GM08714 (cell line): ENCODE data around the gene CHD2.

ENCODE experiments used
- H3K4me3 ChIP-seq: fragments of 200-500 bp; sonication (Bioruptor generic); 2 replicates; pipeline ENCODE4 v1.5.1; 2014; ENCODE audit warnings: mild to moderate bottlenecking, low read length, inconsistent platforms
- ZNF274 ChIP-seq: IDR thresholded peaks from 2 replicates; pipeline ENCODE4 v1.6.1; 2012; ENCODE audit warnings: mild to moderate bottlenecking, low read depth, low read length

CHD2 gene

GRCh38 chr15:93007994-93008393 lies 107.9 kb downstream of the CHD2 start:
- TF ChIP-seq ZNF274, result no peak
- H3K4me3 ChIP-seq, result no peak overlapping the region

GRCh38 chr15:93012786-93013185 lies 112.7 kb downstream of the CHD2 start:
- TF ChIP-seq ZNF274, result no peak
- no peak overlapping the region for H3K4me3 ChIP-seq

- H3K4me3 ChIP-seq, result no peak overlapping the region
- TF ChIP-seq ZNF274, result no peak
Observed at GRCh38 chr15:93017526-93017925, 117.4 kb downstream of the CHD2 start.

- no peak overlapping the region for H3K4me3 ChIP-seq
- TF ChIP-seq ZNF274, result no peak
Observed at GRCh38 chr15:93018574-93018973, 118.5 kb downstream of the CHD2 start.

DNA sequence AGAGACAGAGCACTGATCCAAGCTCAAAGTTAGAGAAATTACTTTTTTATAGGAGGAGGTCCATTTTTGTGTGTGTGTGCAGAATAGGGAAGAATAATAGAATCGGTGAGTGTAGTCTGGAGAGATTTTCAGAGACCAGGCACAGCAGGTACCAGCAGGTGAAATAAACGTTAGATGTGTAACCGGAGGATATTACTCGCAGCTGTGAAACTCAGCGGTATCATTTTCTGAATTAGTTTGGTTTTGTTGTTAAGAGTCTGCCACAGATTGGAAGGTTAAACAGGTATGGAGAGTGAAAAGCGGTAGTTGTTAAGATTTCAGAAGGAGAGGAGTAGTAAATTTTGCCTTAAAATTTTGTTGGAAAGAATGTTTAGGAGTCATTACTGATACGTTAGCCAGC lies 119.0 kb downstream of the CHD2 start:
- H3K4me3 ChIP-seq, result no peak overlapping the region

GRCh38 chr15:93019971-93020370 lies 119.8 kb downstream of the CHD2 start:
- TF ChIP-seq ZNF274, result no peak
- H3K4me3 ChIP-seq, result no peak overlapping the region

More for the DNA sequence above, 119.0 kb downstream of the CHD2 start:
- TF ChIP-seq ZNF274, result no peak

GRCh38 chr15:93020976-93021772 lies 121.0 kb downstream of the CHD2 start:
- no peak overlapping the region for H3K4me3 ChIP-seq
- no peak for TF ChIP-seq ZNF274

DNA sequence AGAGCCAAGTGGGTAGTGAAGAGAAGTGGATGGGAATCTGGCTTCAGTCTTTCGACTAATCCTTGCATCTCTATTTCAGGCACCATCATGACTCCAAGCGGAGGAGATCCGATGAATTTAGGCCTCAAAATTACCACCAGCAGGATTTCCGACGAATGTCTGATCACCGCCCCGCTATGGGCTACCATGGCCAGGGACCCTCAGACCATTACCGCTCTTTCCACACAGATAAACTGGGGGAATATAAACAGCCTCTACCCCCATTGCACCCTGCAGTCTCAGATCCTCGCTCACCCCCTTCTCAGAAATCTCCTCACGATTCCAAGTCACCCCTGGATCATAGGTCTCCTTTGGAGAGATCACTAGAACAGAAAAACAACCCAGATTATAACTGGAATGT lies 124.2 kb downstream of the CHD2 start:
- TF ChIP-seq ZNF274, result no peak
- H3K4me3 ChIP-seq, result no peak overlapping the region

DNA sequence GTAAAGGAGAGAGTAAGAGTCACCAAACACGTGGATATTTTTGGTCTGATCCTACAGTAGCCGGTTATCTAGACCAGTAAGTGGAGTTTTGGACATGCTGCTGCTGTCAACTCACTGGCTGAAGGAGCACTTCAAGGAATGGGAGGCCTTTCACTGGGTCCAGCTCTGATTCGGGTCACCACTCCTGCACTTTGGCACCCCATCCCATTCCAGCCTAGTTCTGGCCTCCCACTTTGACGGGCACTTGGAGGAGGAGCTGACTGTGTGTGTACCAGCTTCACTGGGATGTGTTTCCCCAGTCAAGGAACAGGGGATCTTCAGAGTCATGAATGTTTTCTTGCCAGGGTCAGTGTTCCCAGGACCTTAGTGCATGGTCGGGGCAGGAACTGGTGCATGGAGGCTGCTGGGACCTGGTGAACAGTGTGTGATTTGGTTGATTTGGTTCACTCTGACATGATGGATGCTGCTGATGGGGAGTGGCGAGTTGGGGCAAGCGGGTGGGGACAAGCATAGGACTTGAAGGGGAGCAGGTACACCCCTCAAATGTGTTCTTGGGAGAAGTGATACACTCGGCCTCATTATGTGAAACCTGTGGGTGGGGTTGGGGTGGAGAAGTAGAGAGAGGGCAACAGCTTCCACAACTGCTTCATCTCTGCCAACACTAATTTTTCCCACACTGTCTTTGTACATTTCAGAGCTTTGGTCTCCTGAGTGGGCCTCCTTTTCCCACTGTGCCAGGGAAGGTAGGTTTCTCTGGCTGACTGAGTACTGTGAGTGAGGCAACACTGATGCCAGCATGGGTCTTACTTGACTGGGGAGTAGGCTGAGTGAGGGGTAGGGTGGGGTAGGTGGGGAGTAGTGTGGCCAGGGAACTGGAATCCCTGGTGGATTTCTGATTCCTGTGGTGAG lies 124.8 kb downstream of the CHD2 start:
- no peak overlapping the region for H3K4me3 ChIP-seq
- no peak for TF ChIP-seq ZNF274

GRCh38 chr15:93025625-93025982 lies 125.5 kb downstream of the CHD2 start:
- H3K4me3 ChIP-seq, result no peak overlapping the region
- TF ChIP-seq ZNF274, result no peak

DNA sequence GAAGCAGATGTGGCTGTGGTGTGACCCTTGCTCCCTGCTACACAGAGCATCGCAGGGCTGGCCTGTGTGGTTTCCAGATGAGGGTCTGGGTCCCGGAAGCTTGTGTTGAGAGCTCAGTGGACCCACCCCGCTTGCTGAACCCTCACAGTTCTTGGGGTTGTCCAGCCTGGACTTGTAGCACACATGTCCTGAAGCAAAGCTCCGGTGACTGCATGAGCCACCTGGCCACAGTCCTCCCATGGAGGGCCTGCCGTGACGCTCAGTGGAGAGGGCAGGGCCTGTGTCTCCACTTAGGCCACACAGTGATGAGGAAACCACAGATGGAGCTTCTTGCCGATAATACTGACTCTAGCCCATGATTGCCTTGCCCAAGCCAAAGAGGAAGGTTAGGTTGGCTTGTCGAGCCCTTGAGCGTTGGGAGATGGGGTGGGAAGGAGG lies 126.3 kb downstream of the CHD2 start:
- no peak for TF ChIP-seq ZNF274
- no peak overlapping the region for H3K4me3 ChIP-seq

DNA sequence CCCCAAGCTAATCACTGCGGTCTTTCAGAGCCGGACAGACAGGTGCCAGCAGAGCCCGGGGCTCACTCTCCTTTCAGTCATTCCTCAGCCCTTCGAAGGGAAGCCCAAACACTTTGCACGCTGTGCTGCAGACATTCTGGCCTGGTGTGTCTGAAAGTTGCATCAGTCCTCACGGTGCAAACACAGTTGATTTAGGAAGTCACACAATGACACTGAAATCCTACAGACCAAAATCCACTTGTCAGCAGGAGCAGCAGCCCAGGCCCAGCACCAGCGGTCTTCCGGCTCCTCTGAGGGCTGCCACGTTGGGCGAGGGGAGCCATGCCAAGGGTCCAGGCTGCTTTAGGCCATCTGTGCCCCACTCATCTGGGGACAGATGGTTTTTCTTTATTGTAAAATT lies 127.3 kb downstream of the CHD2 start:
- H3K4me3 ChIP-seq, result no peak overlapping the region
- no peak for TF ChIP-seq ZNF274

- no peak overlapping the region for H3K4me3 ChIP-seq
- no peak for TF ChIP-seq ZNF274
Observed at GRCh38 chr15:93028111-93028631, 128.0 kb downstream of the CHD2 start.

GRCh38 chr15:93028632-93029213 lies 128.6 kb downstream of the CHD2 start:
- TF ChIP-seq ZNF274, result no peak
- no peak overlapping the region for H3K4me3 ChIP-seq

GRCh38 chr15:93029214-93029835 lies 129.2 kb downstream of the CHD2 start:
- no peak overlapping the region for H3K4me3 ChIP-seq
- no peak for TF ChIP-seq ZNF274
